Frontal cortex (tissue), 4 donors: ENCODE data around the gene RARA. TPM values are rescaled to one million over a fixed set of nuclear protein-coding genes. Genes with fewer than 3 reads are reported as not detected.
"Not testable (repeated sequence)": the region's sequence is repeated elsewhere in the genome, so short reads cannot be mapped to it uniquely, and the experiment has no call there.

Experiments
- DNase-seq, 2 donors: peaks; one replicate each; pipeline ENCODE4 v3.0.0; 2012; ENCODE audit warnings: low spot score in 2 of 2
- FAIRE-seq: peaks from 2 replicates; lab custom pipeline; 2012; peaks lifted over from hg19 to GRCh38; lab: Jason Lieb, UNC
- total RNA-seq: library from RNA; depleted of rRNA; stranded (reverse); fragments of >200 nt; gene quantifications from one replicate; pipeline ENCODE4 v1.2.3, GENCODE V29; 2014
- donor health status: control.
- donor health status: control.
- donor health status: control.

RARA gene
- total RNA-seq, 1 donor from 2014 or later, result 4.9 TPM

- no peak for FAIRE-seq
- DNase-seq, result no peak
Observed at GRCh38 chr17:40295488-40296436, 13.2 kb upstream of the RARA start.

GRCh38 chr17:40297511-40297910 is 11.5 kb upstream of the RARA start:
- DNase-seq (no peak), FAIRE-seq (no peak)

GRCh38 chr17:40298726-40299125 is 10.3 kb upstream of the RARA start:
- FAIRE-seq (no peak), DNase-seq (no peak)

- not testable (repeated sequence) for DNase-seq, FAIRE-seq
Observed at GRCh38 chr17:40299159-40299757, 9.7 kb upstream of the RARA start.

GRCh38 chr17:40301315-40301714 is 7.7 kb upstream of the RARA start:
- no peak for FAIRE-seq
- no peak for DNase-seq

- FAIRE-seq (no peak), DNase-seq (peak in 1 of 2 donors; percentile 61)
Observed at GRCh38 chr17:40303009-40303657, 5.8 kb upstream of the RARA start.

- FAIRE-seq, result no peak
- peak in 1 of 2 donors; percentile 26 for DNase-seq
Observed at GRCh38 chr17:40303708-40304551, 5.0 kb upstream of the RARA start.

- not testable (repeated sequence) for FAIRE-seq, DNase-seq
Observed at GRCh38 chr17:40304552-40304863, 4.5 kb upstream of the RARA start.

GRCh38 chr17:40304866-40305265 is 4.1 kb upstream of the RARA start:
- not testable (repeated sequence) for FAIRE-seq, DNase-seq

GRCh38 chr17:40306395-40306794 is 2.6 kb upstream of the RARA start:
- no peak for FAIRE-seq

GRCh38 chr17:40307001-40307730 is 1.8 kb upstream of the RARA start:
- DNase-seq (peak in 1 of 2 donors; percentile 14), FAIRE-seq (no peak)

More at GRCh38 chr17:40306395-40306794, 2.6 kb upstream of the RARA start:
- DNase-seq, result no peak

GRCh38 chr17:40307740-40308239 is 1.2 kb upstream of the RARA start:
- DNase-seq (no peak), FAIRE-seq (no peak)

- DNase-seq (no peak), FAIRE-seq (no peak)
Observed at GRCh38 chr17:40309949-40310510, 1.1 kb downstream of the RARA start.

- no peak for FAIRE-seq
- DNase-seq, result no peak
Observed at GRCh38 chr17:40310882-40311391, 2.0 kb downstream of the RARA start.

GRCh38 chr17:40311575-40311974 is 2.6 kb downstream of the RARA start:
- FAIRE-seq, result no peak
- DNase-seq, result peak in 1 of 2 donors; percentile 30

GRCh38 chr17:40312131-40312731 is 3.3 kb downstream of the RARA start:
- peak in 1 of 2 donors; percentile 27 for DNase-seq
- FAIRE-seq, result no peak

GRCh38 chr17:40312893-40313667 is 4.1 kb downstream of the RARA start:
- DNase-seq, result peak in 1 of 2 donors; percentile 8
- no peak for FAIRE-seq
